NOMO-1 treated with DMSO at 0.1 percent for 48 hours (cell line): ENCODE measurements around the gene MTRFR.

Experiments
- DNase-seq: peaks from one replicate; lab custom pipeline; 2025; ENCODE audit not compliant: unreplicated experiment; lab: John Stamatoyannopoulos, UW

MTRFR gene

GRCh38 chr12:123269896-123270213 is 36.6 kb downstream of the MTRFR start:
- no peak for DNase-seq

GRCh38 chr12:123270214-123271000 is 37.2 kb downstream of the MTRFR start:
- DNase-seq = no peak

- peak; percentile 52 for DNase-seq
Observed at GRCh38 chr12:123271001-123271668, 37.9 kb downstream of the MTRFR start.

- DNase-seq = no peak
Observed at GRCh38 chr12:123273166-123273565, 39.9 kb downstream of the MTRFR start.

GRCh38 chr12:123278101-123278627 is 44.9 kb downstream of the MTRFR start:
- peak; percentile 84 for DNase-seq

GRCh38 chr12:123280971-123281370 is 47.7 kb downstream of the MTRFR start:
- DNase-seq = no peak

GRCh38 chr12:123282111-123282510 is 48.9 kb downstream of the MTRFR start:
- DNase-seq = no peak

GRCh38 chr12:123283461-123283860 is 50.2 kb downstream of the MTRFR start:
- DNase-seq = no peak

- DNase-seq = no peak
Observed at GRCh38 chr12:123284669-123285068, 51.4 kb downstream of the MTRFR start.

- no peak for DNase-seq
Observed at GRCh38 chr12:123286652-123287373, 53.6 kb downstream of the MTRFR start.

- DNase-seq = no peak
Observed at GRCh38 chr12:123288751-123289346, 55.6 kb downstream of the MTRFR start.

GRCh38 chr12:123289911-123290310 is 56.7 kb downstream of the MTRFR start:
- DNase-seq = no peak

- no peak for DNase-seq
Observed at GRCh38 chr12:123293178-123293760, 60.0 kb downstream of the MTRFR start.

- DNase-seq = no peak
Observed at GRCh38 chr12:123305136-123305535, 71.9 kb downstream of the MTRFR start.

GRCh38 chr12:123306200-123306599 is 73.0 kb downstream of the MTRFR start:
- DNase-seq = no peak
